Measurements from ENCODE around the gene DHX16.

DHX16 gene

GRCh38 chr6:30610065-30610464, 62.7 kb downstream of the DHX16 start:
- DNase-seq (ENCODE audit: low read depth) = no peak
- H3K4me3 ChIP-seq (ENCODE audit: low read length) = no peak overlapping the region
- no peak for TF ChIP-seq CTCF (conservative IDR thresholded peaks at IDR 0.05; ENCODE audit: low read length)

GRCh38 chr6:30603961-30604360, 68.8 kb downstream of the DHX16 start:
- no peak for TF ChIP-seq CTCF (conservative IDR thresholded peaks at IDR 0.05; ENCODE audit: low read length)
- no peak overlapping the region for H3K4me3 ChIP-seq (ENCODE audit: low read length)
- no peak for DNase-seq (ENCODE audit: low read depth)

All from AG10803 (cell line).